H4 (cell line): ENCODE measurements around the gene SLC6A11. TPM values are rescaled to one million over a fixed set of nuclear protein-coding genes. Genes with fewer than 3 reads are reported as not detected.

Experiments
- DNase-seq: peaks from one replicate; pipeline ENCODE4 v3.0.0-alpha.2; 2015; ENCODE audit warnings: low spot score
- total RNA-seq: library from RNA; depleted of rRNA; stranded (reverse); fragments of >200 nt; shearing (Covaris generic); gene quantifications from 2 replicates; pipeline ENCODE4 v1.2.3, GENCODE V29; 2014

The SLC6A11 gene
- total RNA-seq, 1 experiment from 2014 or later: 0.12 TPM

GRCh38 chr3:10930666-10931040 is 114.6 kb downstream of the SLC6A11 start:
- no peak for DNase-seq

GRCh38 chr3:10932596-10932995 is 116.6 kb downstream of the SLC6A11 start:
- no peak for DNase-seq

- no peak for DNase-seq
Measured at GRCh38 chr3:10933021-10933420, 117.0 kb downstream of the SLC6A11 start.

- DNase-seq: no peak
Measured at GRCh38 chr3:10933470-10933804, 117.4 kb downstream of the SLC6A11 start.

GRCh38 chr3:10933805-10934481 is 117.9 kb downstream of the SLC6A11 start:
- peak; percentile 17 for DNase-seq

GRCh38 chr3:10935028-10935427 is 119.0 kb downstream of the SLC6A11 start:
- DNase-seq: no peak

- DNase-seq: no peak
Measured at GRCh38 chr3:10935846-10936631, 120.0 kb downstream of the SLC6A11 start.

- DNase-seq: no peak
Measured at GRCh38 chr3:10936686-10937085, 120.7 kb downstream of the SLC6A11 start.

- no peak for DNase-seq
Measured at GRCh38 chr3:10937141-10937825, 121.3 kb downstream of the SLC6A11 start.

GRCh38 chr3:10939556-10939955 is 123.5 kb downstream of the SLC6A11 start:
- DNase-seq: no peak

GRCh38 chr3:10940106-10940505 is 124.1 kb downstream of the SLC6A11 start:
- DNase-seq: no peak

GRCh38 chr3:10941972-10942371 is 125.9 kb downstream of the SLC6A11 start:
- no peak for DNase-seq

- DNase-seq: no peak
Measured at GRCh38 chr3:10942690-10943205, 126.7 kb downstream of the SLC6A11 start.

GRCh38 chr3:10944866-10945265 is 128.8 kb downstream of the SLC6A11 start:
- no peak for DNase-seq

GRCh38 chr3:10945683-10946287 is 129.8 kb downstream of the SLC6A11 start:
- peak; percentile 34 for DNase-seq

GRCh38 chr3:10946526-10946925 is 130.5 kb downstream of the SLC6A11 start:
- DNase-seq: no peak

- DNase-seq: no peak
Measured at GRCh38 chr3:10948326-10948725, 132.3 kb downstream of the SLC6A11 start.

- DNase-seq: no peak
Measured at GRCh38 chr3:10949197-10949596, 133.2 kb downstream of the SLC6A11 start.

GRCh38 chr3:10950476-10951294 is 134.7 kb downstream of the SLC6A11 start:
- DNase-seq: peak; percentile 64

GRCh38 chr3:10951295-10951926 is 135.4 kb downstream of the SLC6A11 start:
- DNase-seq: no peak

- no peak for DNase-seq
Measured at GRCh38 chr3:10952525-10952924, 136.5 kb downstream of the SLC6A11 start.
